ENCODE data around the gene SNX25. TPM values are rescaled to one million over a fixed set of nuclear protein-coding genes. Genes with fewer than 3 reads are reported as not detected.

The SNX25 gene
- total RNA-seq, 6 experiments from 2014 or later: 8.0 to 13.0 (median 10.5) TPM

GRCh38 chr4:185270037-185270436, 60.6 kb downstream of the SNX25 start:
- Histone ChIP-seq H3K27me3 (no peaks in the 10 kb centered on the region), H3K27ac (no peak overlapping the region), H3K4me3 (no peak overlapping the region), H3K9me3 (no peaks in the 10 kb centered on the region), H3K36me3 (peaks cover 0 to 6% (median 0%) of the 10 kb centered on the region in 4 donors), H3K4me1 (no peaks in the 10 kb centered on the region)
- DNase-seq (no peak), ATAC-seq (no peak)
- TF ChIP-seq CTCF (IDR thresholded peaks at IDR 0.05): no peak
- no peak for TF ChIP-seq POLR2A (IDR thresholded peaks at IDR 0.05)
- intact Hi-C loops (cut with DNase I): no loop called here
- 88% methylated on average over 5 of the region's 5 CpGs for WGBS (ENCODE audit: insufficient coverage, low coverage, low lambda C conversion rate, missing lambda C conversion rate)

- DNase-seq (no peak), ATAC-seq (no peak)
- H3K4me1 ChIP-seq: no peaks in the 10 kb centered on the region
- H3K27ac ChIP-seq: no peak overlapping the region
- H3K4me3 ChIP-seq: no peak overlapping the region
- no peak for TF ChIP-seq POLR2A (IDR thresholded peaks at IDR 0.05)
- no peak for TF ChIP-seq CTCF (IDR thresholded peaks at IDR 0.05)
- 90% methylated on average over 6 of the region's 6 CpGs for WGBS (ENCODE audit: insufficient coverage, low coverage, low lambda C conversion rate, missing lambda C conversion rate)
- intact Hi-C loops (cut with DNase I): no loop called here
- no peaks in the 10 kb centered on the region for H3K9me3 ChIP-seq
- no peaks in the 10 kb centered on the region for H3K27me3 ChIP-seq
- peaks cover 0 to 6% (median 0%) of the 10 kb centered on the region in 4 donors for H3K36me3 ChIP-seq
Measured at GRCh38 chr4:185270885-185271284, 61.5 kb downstream of the SNX25 start.

- Histone ChIP-seq H3K27me3 (no peaks in the 10 kb centered on the region), H3K4me3 (no peak overlapping the region), H3K4me1 (no peaks in the 10 kb centered on the region), H3K36me3 (peaks cover 0 to 6% (median 0%) of the 10 kb centered on the region in 4 donors), H3K27ac (no peak overlapping the region), H3K9me3 (no peaks in the 10 kb centered on the region)
- no peak for ATAC-seq
- DNase-seq: no peak
- TF ChIP-seq CTCF (IDR thresholded peaks at IDR 0.05) (no peak), POLR2A (IDR thresholded peaks at IDR 0.05) (no peak)
- 76% methylated on average over 3 of the region's 6 CpGs for WGBS (ENCODE audit: insufficient coverage, low coverage, low lambda C conversion rate, missing lambda C conversion rate)
- intact Hi-C loops (cut with DNase I): no loop called here
Measured at GRCh38 chr4:185272245-185272644, 62.8 kb downstream of the SNX25 start.

GRCh38 chr4:185275501-185275900, 66.1 kb downstream of the SNX25 start:
- H3K9me3 ChIP-seq: no peaks in the 10 kb centered on the region
- intact Hi-C loops (cut with DNase I): no loop called here
- ATAC-seq: no peak
- no peaks in the 10 kb centered on the region for H3K27me3 ChIP-seq
- no peaks in the 10 kb centered on the region for H3K4me1 ChIP-seq
- H3K4me3 ChIP-seq: no peak overlapping the region
- TF ChIP-seq POLR2A (IDR thresholded peaks at IDR 0.05) (no peak), CTCF (IDR thresholded peaks at IDR 0.05) (no peak)
- H3K27ac ChIP-seq: no peak overlapping the region
- no peaks in the 10 kb centered on the region for H3K36me3 ChIP-seq
- no peak for DNase-seq

- DNase-seq (no peak), ATAC-seq (no peak)
- Histone ChIP-seq H3K4me1 (no peaks in the 10 kb centered on the region), H3K4me3 (no peak overlapping the region), H3K9me3 (no peaks in the 10 kb centered on the region), H3K36me3 (no peaks in the 10 kb centered on the region), H3K27me3 (no peaks in the 10 kb centered on the region), H3K27ac (no peak overlapping the region)
- TF ChIP-seq CTCF (IDR thresholded peaks at IDR 0.05) (no peak), POLR2A (IDR thresholded peaks at IDR 0.05) (no peak)
- intact Hi-C loops (cut with DNase I): no loop called here
Measured at GRCh38 chr4:185276036-185276435, 66.6 kb downstream of the SNX25 start.
